ENCODE results near the gene FAM151A. TPM values are rescaled to one million over a fixed set of nuclear protein-coding genes. Genes with fewer than 3 reads are reported as not detected.

The FAM151A gene
- total and polyA plus RNA-seq, 12 donors = 0.11 to 0.85 (median 0.20) TPM; not detected in 8

GRCh38 chr1:54574158-54574778, 49.1 kb downstream of the FAM151A start:
- Histone ChIP-seq H3K36me3 (replicated peaks in 1 of 2) (no peaks in the 10 kb centered on the region), H3K4me1 (replicated peaks in 1 of 2) (peaks cover 0 to 28% of the 10 kb centered on the region in 2 donors), H3K27me3 (no peaks in the 10 kb centered on the region), H3K9me3 (replicated peaks in 1 of 3) (no peaks in the 10 kb centered on the region), H3K4me3 (no peak overlapping the region), H3K27ac (no peak overlapping the region)
- DNase-seq = no peak
- TF ChIP-seq, protein P1, sequence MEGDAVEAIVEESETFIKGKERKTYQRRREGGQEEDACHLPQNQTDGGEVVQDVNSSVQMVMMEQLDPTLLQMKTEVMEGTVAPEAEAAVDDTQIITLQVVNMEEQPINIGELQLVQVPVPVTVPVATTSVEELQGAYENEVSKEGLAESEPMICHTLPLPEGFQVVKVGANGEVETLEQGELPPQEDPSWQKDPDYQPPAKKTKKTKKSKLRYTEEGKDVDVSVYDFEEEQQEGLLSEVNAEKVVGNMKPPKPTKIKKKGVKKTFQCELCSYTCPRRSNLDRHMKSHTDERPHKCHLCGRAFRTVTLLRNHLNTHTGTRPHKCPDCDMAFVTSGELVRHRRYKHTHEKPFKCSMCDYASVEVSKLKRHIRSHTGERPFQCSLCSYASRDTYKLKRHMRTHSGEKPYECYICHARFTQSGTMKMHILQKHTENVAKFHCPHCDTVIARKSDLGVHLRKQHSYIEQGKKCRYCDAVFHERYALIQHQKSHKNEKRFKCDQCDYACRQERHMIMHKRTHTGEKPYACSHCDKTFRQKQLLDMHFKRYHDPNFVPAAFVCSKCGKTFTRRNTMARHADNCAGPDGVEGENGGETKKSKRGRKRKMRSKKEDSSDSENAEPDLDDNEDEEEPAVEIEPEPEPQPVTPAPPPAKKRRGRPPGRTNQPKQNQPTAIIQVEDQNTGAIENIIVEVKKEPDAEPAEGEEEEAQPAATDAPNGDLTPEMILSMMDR (IDR thresholded peaks at IDR 0.05) = no peak
- TF ChIP-seq POLR2A (IDR thresholded peaks at IDR 0.05) = no peak
- 90 to 96% (median 93%) methylated on average over 11 to 12 of the region's 12 CpGs for WGBS, 4 donors
- intact Hi-C loops (cut with DNase I) = no loop called here

- H3K27ac ChIP-seq = no peak overlapping the region
- no peaks in the 10 kb centered on the region for H3K9me3 ChIP-seq (replicated peaks in 1 of 3)
- DNase-seq = no peak
- H3K36me3 ChIP-seq (replicated peaks in 1 of 2) = no peaks in the 10 kb centered on the region
- TF ChIP-seq, protein P1 (IDR thresholded peaks at IDR 0.05) = no peak
- no peak for TF ChIP-seq POLR2A (IDR thresholded peaks at IDR 0.05)
- no peaks in the 10 kb centered on the region for H3K27me3 ChIP-seq
- no peak overlapping the region for H3K4me3 ChIP-seq
- intact Hi-C loops (cut with DNase I) = no loop called here
- 51 to 83% (median 72%) methylated on average over 3 of the region's 3 CpGs for WGBS, 4 donors
- peaks cover 0 to 32% of the 10 kb centered on the region in 2 donors for H3K4me1 ChIP-seq (replicated peaks in 1 of 2)
Observed at GRCh38 chr1:54572542-54572850, 50.8 kb downstream of the FAM151A start.

DNA sequence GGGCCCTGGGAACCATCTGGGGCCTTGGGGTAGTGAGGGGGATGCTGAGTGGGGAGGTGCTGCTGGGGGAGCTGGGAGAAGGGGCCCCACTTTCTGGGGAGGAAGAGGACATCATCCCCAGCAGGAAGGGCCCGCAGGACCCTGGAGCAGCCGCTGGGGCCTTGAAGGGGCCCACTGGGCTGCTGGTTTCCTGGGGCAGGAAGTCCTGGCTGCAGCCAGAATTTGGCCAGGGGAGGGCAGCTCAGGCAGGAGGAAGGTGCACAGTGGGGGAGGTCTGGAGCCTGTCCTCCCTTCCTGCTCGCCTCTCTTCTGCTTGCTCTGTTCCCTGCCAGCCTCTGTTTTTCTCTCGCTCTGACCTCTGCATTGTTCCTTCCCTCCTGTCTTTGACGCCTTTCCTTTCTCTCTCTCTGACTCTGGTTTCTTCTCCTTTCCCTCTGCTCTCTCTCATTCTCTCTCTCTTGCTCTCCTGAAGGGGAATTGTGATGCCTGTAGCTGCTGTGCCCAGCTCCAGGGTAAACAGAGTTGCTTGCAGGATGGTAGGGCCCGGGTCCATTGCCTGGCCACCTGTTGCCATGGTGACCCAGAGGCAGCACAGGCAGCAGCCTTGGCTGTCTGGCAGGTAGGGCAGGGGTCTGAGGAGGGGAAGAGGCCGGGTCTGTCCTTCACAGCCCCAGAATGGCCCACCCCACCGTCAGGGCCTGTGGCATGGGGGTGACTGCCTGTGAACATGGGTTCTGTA, 51.4 kb downstream of the FAM151A start:
- no peaks in the 10 kb centered on the region for H3K27me3 ChIP-seq
- H3K4me3 ChIP-seq = no peak overlapping the region
- peaks cover 0 to 32% of the 10 kb centered on the region in 2 donors for H3K4me1 ChIP-seq (replicated peaks in 1 of 2)
- TF ChIP-seq, protein P1 (IDR thresholded peaks at IDR 0.05) = no peak
- TF ChIP-seq POLR2A (IDR thresholded peaks at IDR 0.05) = no peak
- intact Hi-C loops (cut with DNase I) = no loop called here
- no peaks in the 10 kb centered on the region for H3K36me3 ChIP-seq (replicated peaks in 1 of 2)
- DNase-seq = no peak
- H3K9me3 ChIP-seq (replicated peaks in 1 of 3) = no peaks in the 10 kb centered on the region
- H3K27ac ChIP-seq = no peak overlapping the region
- WGBS, 4 donors = 56 to 70% (median 64%) methylated on average over 6 to 8 of the region's 8 CpGs

- no peaks in the 10 kb centered on the region for H3K9me3 ChIP-seq (replicated peaks in 1 of 3)
- DNase-seq = no peak
- no peak overlapping the region for H3K4me3 ChIP-seq
- peaks cover 0 to 32% of the 10 kb centered on the region in 2 donors for H3K4me1 ChIP-seq (replicated peaks in 1 of 2)
- intact Hi-C loops (cut with DNase I) = no loop called here
- no peak for TF ChIP-seq POLR2A (IDR thresholded peaks at IDR 0.05)
- TF ChIP-seq, protein P1 (IDR thresholded peaks at IDR 0.05) = no peak
- H3K27me3 ChIP-seq = no peaks in the 10 kb centered on the region
- WGBS, 4 donors = 81 to 94% (median 90%) methylated on average over 3 of the region's 3 CpGs
- H3K27ac ChIP-seq = no peak overlapping the region
- no peaks in the 10 kb centered on the region for H3K36me3 ChIP-seq (replicated peaks in 1 of 2)
Observed at GRCh38 chr1:54571326-54571725, 52.0 kb downstream of the FAM151A start.

All from adrenal gland (tissue), 12 donors.